AG10803 (cell line): ENCODE results near the gene ATP11C.
A peak's percentile ranks its signal among the peaks of the same experiment; 100 is the strongest.

ENCODE experiments used
- DNase-seq: peaks from one replicate; pipeline ENCODE4 v3.0.0; 2010; ENCODE audit warnings: low read depth
- H3K4me3 ChIP-seq: 2 replicates; pipeline ENCODE4 v1.5.1; 2011; ENCODE audit warnings: mild to moderate bottlenecking, low read length, control low read depth
- TF ChIP-seq, protein P1 (sequence below): conservative IDR thresholded peaks from 2 replicates; pipeline ENCODE4 v1.5.1; 2011; ENCODE audit warnings: mild to moderate bottlenecking, low read length, control low read depth, inconsistent platforms

The ATP11C gene

DNA sequence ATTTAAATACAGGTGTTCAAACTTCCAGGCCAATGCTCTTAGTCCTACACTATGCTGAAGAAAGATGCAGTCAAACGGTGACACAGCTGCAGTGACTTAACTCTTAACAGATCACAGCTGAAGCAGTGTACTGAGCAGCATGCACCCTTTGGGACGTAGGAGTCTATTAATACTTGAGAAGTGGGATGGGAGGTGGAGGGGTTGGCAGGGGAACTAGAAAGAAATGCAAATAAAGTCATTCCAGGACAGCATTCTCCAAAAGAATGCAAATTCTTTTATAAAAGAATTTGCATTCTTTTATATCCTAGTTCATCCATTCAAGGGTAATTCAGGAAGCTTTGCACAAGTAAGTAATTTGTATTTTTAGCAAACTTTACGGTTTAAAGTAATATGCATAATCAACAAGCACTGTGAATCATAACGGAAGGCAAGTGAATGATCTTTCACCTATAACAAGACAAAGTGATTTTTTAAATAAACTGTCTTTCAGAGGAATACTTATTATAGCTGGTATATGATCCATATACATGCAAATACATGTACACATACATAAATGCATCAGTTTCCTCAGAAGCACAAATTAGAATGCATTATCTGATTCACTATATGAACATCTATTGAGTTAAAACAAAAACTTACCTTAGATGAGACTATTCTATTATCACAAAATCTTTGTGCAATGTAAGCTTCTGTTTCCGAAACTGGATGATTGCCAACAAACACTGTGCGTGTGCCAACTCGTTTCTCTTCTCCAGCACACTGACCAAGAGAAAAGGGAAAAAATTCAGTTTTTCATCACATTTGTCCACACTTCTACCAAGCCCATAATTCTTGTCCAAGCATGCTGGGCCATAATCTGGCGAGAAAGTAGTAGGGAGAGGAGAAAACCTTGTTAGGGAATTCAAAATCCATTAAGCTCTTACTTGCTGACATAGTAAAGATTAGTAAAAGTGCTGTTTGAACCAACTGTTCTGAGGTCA lies 106.5 kb downstream of the ATP11C start:
- DNase-seq: peak; percentile 88
- TF ChIP-seq, protein P1, sequence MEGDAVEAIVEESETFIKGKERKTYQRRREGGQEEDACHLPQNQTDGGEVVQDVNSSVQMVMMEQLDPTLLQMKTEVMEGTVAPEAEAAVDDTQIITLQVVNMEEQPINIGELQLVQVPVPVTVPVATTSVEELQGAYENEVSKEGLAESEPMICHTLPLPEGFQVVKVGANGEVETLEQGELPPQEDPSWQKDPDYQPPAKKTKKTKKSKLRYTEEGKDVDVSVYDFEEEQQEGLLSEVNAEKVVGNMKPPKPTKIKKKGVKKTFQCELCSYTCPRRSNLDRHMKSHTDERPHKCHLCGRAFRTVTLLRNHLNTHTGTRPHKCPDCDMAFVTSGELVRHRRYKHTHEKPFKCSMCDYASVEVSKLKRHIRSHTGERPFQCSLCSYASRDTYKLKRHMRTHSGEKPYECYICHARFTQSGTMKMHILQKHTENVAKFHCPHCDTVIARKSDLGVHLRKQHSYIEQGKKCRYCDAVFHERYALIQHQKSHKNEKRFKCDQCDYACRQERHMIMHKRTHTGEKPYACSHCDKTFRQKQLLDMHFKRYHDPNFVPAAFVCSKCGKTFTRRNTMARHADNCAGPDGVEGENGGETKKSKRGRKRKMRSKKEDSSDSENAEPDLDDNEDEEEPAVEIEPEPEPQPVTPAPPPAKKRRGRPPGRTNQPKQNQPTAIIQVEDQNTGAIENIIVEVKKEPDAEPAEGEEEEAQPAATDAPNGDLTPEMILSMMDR: no peak
- no peak overlapping the region for H3K4me3 ChIP-seq

DNA sequence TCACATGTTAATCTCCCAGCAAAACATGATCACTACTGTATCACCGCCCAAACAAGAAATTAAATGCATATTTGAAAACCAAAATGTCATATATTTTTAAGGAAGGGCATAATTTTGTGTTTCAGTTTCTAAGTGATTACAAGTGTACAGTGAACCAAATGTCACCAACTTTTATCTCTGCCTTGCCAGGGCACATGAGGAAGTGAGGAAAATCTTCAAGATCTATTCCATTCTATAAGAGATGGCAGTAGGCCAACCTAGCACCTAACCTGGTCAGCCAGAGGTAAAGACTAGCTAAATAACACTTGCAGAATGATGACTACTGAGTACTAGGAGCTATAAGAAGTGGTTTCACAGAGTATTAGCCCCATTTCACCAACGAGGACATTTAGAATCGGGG lies 107.2 kb downstream of the ATP11C start:
- no peak overlapping the region for H3K4me3 ChIP-seq
- DNase-seq: no peak
- TF ChIP-seq, protein P1: no peak

DNA sequence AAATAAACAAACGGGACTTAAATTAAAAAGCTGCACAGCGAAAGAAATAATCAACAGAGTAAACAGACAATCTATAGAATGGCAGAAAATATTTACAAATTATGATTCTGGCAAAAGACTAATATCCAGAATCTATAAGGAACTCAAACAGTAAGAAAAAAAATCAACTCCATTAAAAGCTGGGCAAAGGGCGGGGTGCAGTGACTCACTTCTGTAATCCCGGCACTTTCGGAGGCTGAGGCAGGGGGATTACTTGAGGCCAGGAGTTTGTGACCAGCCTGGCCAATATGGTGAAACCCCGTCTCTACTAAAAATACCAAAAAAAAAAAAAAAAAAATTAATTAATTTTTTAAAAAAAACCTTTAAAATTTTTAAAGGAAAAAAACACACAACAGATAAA lies 109.0 kb downstream of the ATP11C start:
- DNase-seq: no peak
- H3K4me3 ChIP-seq: no peak overlapping the region
- TF ChIP-seq, protein P1: no peak

DNA sequence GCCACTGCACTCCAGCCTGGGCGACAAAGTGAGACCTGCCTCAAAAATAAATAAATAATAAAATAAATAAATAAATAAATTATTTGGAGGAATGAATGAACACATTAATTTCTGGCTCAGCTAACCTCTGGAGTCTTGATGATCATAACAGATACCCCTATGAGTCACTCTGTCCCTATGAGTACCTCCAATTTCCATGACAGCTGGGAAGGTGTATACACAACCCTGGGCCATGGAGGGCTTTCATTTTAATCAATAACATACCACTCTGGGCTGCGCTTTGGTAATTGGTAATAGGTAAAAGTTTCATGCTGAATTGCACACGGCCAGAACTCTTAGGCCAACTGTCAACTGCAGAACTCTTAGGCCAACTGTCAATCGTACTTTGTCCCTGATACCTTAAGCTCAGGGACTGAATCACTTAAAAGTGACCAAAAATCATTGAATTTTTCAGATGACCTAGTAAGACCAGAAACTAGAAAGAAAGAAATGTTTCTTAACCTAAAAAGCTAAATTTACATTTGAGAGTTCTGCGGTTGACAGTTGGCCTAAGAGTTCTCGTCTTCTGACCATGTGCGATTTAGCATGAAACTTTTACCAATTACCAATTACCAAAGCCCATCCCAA lies 112.4 kb downstream of the ATP11C start:
- H3K4me3 ChIP-seq: no peak overlapping the region
- no peak for DNase-seq
- TF ChIP-seq, protein P1: no peak

DNA sequence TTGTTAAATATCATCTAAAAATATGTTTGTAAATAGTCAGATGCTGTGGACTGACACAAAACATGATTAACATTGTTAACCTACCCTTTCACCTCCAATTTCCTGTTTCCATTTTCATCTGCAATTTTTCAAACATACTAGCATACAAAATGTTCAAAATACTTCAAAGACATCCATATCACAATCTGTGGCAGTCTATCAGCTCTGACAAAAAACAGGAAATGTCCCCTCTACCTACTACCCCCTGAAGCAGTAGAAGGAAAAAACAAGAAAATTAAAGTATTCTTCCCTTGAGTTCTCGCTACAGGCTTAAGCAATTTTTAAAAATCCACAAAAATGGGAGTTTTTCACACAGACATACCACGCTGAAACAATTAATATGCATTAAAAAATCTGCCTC lies 116.6 kb downstream of the ATP11C start:
- DNase-seq: no peak
- TF ChIP-seq, protein P1: no peak
- no peak overlapping the region for H3K4me3 ChIP-seq

DNA sequence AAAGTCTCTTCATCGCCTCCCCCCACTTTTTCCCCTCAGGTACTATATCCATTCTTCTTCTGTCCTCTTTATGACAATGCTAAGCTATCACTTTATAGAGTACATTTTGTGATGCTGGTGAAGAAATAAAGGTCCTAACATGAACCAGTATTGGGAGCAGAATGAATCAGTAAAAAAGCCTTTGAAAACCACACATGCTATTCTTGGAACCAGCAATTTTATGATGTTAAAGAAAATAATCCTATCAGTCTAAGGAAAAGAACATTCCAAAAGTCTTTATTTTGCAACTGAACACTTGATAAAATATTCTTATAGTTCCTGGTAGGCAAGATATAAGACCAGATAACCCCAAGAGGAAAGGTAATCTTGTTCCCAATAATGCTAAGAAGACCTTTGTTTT lies 117.1 kb downstream of the ATP11C start:
- no peak overlapping the region for H3K4me3 ChIP-seq
- DNase-seq: no peak
- TF ChIP-seq, protein P1: no peak
